NK-92 treated with Interleukin-12 subunit alpha and Interleukin-12 subunit beta, amount 100 ng/mL, for 24 hours (cell line): ENCODE results near the gene PRAF2.

Experiments used
- DNase-seq: peaks from one replicate; lab custom pipeline; 2025; lab: John Stamatoyannopoulos, UW

The PRAF2 gene

GRCh38 chrX:49041744-49042580, 31.8 kb downstream of the PRAF2 start:
- DNase-seq: no peak

GRCh38 chrX:49040376-49040955, 33.3 kb downstream of the PRAF2 start:
- DNase-seq: no peak

- peak; percentile 68 for DNase-seq
These were observed 34.0 kb downstream of the PRAF2 start for GRCh38 chrX:49039598-49040375.

GRCh38 chrX:49037883-49038475, 35.8 kb downstream of the PRAF2 start:
- no peak for DNase-seq

GRCh38 chrX:49030283-49030682, 43.5 kb downstream of the PRAF2 start:
- no peak for DNase-seq

- DNase-seq: no peak
These were observed 43.9 kb downstream of the PRAF2 start for GRCh38 chrX:49029876-49030275.
